K562 (cell line): ENCODE data around the gene MCM7. TPM values are rescaled to one million over a fixed set of nuclear protein-coding genes. Genes with fewer than 3 reads are reported as not detected.

Experiments used
- BACH1 ChIP-seq: fragments of 200-800 bp; sonication (Bioruptor generic); IDR thresholded peaks from 2 replicates; pipeline ENCODE4 v1.6.1; 2016; ENCODE audit warnings: missing genetic modification characterization, missing compliant biosample characterization
- KDM4B ChIP-seq, 2 experiments: fragments of 450-650 bp in 1 of 2; sonication (generic) in 1 of 2; IDR thresholded peaks; 2 replicates each; pipeline ENCODE4 v1.6.1; 2016 to 2017; ENCODE audit warnings: borderline replicate concordance in 2 of 2, antibody characterized with exemption in 1 of 2, low read depth in 1 of 2, mild to moderate bottlenecking in 1 of 2
- LARP7 ChIP-seq: fragments of 450-650 bp; IDR thresholded peaks from 2 replicates; pipeline ENCODE4 v1.6.1; 2016
- MXI1 ChIP-seq: IDR thresholded peaks from 2 replicates; pipeline ENCODE4 v1.6.1; 2011; ENCODE audit warnings: low read depth, mild to moderate bottlenecking, improper control_type of control experiment, low read length
- NCOA4 ChIP-seq: fragments of 450-650 bp; IDR thresholded peaks from 2 replicates; pipeline ENCODE4 v1.6.1; 2018; ENCODE audit warnings: mild to moderate bottlenecking; ENCODE audit not compliant: partially characterized antibody
- PURB ChIP-seq: sonication (generic); formaldehyde crosslinking; IDR thresholded peaks from 2 replicates; pipeline ENCODE4 v1.9.0; 2021; ENCODE audit warnings: low read depth, mild to moderate bottlenecking, missing genetic modification reagents
- SAFB2 ChIP-seq: fragments of 200-400 bp; formaldehyde crosslinking; IDR thresholded peaks from 2 replicates; pipeline ENCODE4 v1.6.1; 2018; ENCODE audit warnings: borderline replicate concordance, low read length, low read depth, moderate library complexity; ENCODE audit not compliant: severe bottlenecking
- SMAD1 ChIP-seq: fragments of 150-350 bp; IDR thresholded peaks from 2 replicates; pipeline ENCODE4 v1.6.1; 2014; ENCODE audit warnings: low read length, low read depth; ENCODE audit not compliant: partially characterized antibody
- SRF ChIP-seq, 2 experiments: fragments of 250-450, 450-650 bp in 1 of 2; sonication (Bioruptor Pico) in 1 of 2; sonication (generic) in 1 of 2; formaldehyde crosslinking; IDR thresholded peaks; 2 replicates each; pipeline versions ENCODE4 v1.5.0 to v1.5.1; 2020 to 2022; ENCODE audit warnings: mild to moderate bottlenecking in 1 of 2, missing genetic modification reagents in 1 of 2
- TFAM ChIP-seq: fragments of 250-450 bp; sonication (Bioruptor Pico); conservative IDR thresholded peaks from 2 replicates; pipeline ENCODE4 v1.5.0; 2021; ENCODE audit warnings: mild to moderate bottlenecking, moderate library complexity
- ZFP36 ChIP-seq: fragments of 150-350 bp; IDR thresholded peaks from 2 replicates; pipeline ENCODE4 v1.6.1; 2018; ENCODE audit warnings: low read length, low read depth; ENCODE audit not compliant: partially characterized antibody
- ZNF124 ChIP-seq: sonication (generic); formaldehyde crosslinking; IDR thresholded peaks from 2 replicates; pipeline ENCODE4 v1.8.1; 2022; ENCODE audit warnings: missing genetic modification reagents
- ZNF274 ChIP-seq: IDR thresholded peaks from 2 replicates; pipeline ENCODE4 v1.6.1; 2011; ENCODE audit warnings: low read depth, mild to moderate bottlenecking, low read length, moderate library complexity, borderline replicate concordance
- ZNF408 ChIP-seq: fragments of 250-450 bp; sonication (Bioruptor Pico); IDR thresholded peaks from 2 replicates; pipeline ENCODE4 v1.4.0; 2020; ENCODE audit warnings: low read depth, mild to moderate bottlenecking, moderate library complexity
- polyA plus RNA-seq, 8 experiments: library from polyadenylated mRNA; depleted of rRNA in 4 of 8; stranded (reverse) in 5 of 8; unstranded in 3 of 8; fragments of >200 nt; fragmentation: Nextera tagmentation in 2 of 8; fragmentation: Illumina TruSeq in 1 of 8; extraction: Ambion mirVana in 2 of 8; extraction: Trizol in 1 of 8; gene quantifications; 2 replicates each; pipeline versions ENCODE4 v1.2.1 to v1.2.3, GENCODE V29; 2011 to 2014; ENCODE audit warnings: inconsistent platforms in 1 of 8, missing spikeins in 1 of 8
- total RNA-seq, 7 experiments: library from RNA; depleted of rRNA in 6 of 7; stranded (reverse); fragments of >200 nt in 6 of 7; fragmentation: Illumina TruSeq in 2 of 7; extraction: Trizol in 2 of 7; gene quantifications; 2 replicates each; pipeline versions ENCODE4 v1.2.1 to v1.2.3, GENCODE V29; 2011 to 2021; ENCODE audit warnings: low replicate concordance in 1 of 7
- TF ChIP-seq, protein P1 (sequence below): fragments of 450-650 bp; IDR thresholded peaks from 2 replicates; pipeline ENCODE4 v1.6.1; 2016
- TF ChIP-seq, protein P2 (sequence below): fragments of 250-450 bp; sonication (Bioruptor Pico); IDR thresholded peaks from 2 replicates; pipeline ENCODE4 v1.5.0; 2021
- TF ChIP-seq, protein P3 (sequence below): sonication (generic); formaldehyde crosslinking; IDR thresholded peaks from 2 replicates; pipeline ENCODE4 v1.8.1; 2023; ENCODE audit warnings: mild to moderate bottlenecking, missing genetic modification reagents
- TF ChIP-seq, protein P4 (sequence below): fragments of 450-650 bp; IDR thresholded peaks from 2 replicates; pipeline ENCODE4 v1.6.1; 2016; ENCODE audit warnings: low read depth, mild to moderate bottlenecking, moderate library complexity
- TF ChIP-seq, protein P5 (sequence below): fragments of 250-450 bp; sonication (Bioruptor Pico); IDR thresholded peaks from 2 replicates; pipeline ENCODE4 v1.8.0; 2022; ENCODE audit warnings: inconsistent platforms

The MCM7 gene
- total and polyA plus RNA-seq, 9 of the 15 experiments (the other 6 are each of a cell fraction or from before 2014, with no cell fraction given): 329 to 856 (median 437) TPM

DNA sequence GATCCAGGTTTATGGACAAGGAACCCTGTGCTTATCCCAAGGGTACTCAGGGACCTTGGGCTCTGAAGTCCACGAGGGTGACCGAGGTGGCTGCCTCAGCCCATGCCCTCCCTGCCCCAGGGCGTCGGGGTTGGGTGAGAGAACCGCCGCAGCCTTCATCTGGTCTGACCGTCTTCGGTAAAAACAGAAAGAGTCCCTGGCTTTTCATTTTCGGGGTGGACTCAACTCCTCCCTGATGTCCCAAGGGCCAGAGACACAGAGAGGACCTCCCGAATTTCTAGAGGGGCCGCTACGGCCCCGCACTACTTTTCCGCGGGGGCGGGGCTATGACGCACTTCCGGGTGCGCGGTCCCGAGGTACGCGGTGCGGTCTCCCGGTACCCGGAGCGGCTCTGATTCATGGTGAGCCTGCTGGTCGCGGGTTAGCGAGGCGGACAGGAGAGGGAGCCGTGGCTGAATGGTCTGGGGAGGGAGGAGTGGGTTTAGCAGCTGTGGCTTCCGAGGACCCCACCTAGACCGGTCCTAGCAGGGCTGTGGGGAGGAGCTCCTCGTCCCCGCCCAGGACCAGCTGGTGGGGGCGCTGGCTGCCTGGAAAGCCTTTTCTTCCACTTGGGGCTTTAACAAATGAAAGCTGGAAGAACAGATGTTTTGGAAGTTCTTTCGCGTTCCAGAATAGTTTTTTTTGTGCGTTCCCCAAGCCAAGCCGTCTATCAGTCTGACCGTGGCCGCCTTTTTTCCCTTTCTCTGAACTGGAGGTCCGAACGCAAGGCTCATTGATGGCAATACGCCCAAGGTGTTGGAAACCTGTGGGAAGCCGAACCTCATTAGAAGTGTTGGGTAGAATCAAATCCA, 51.5 kb downstream of the MCM7 start, which contains the start of gene ZSCAN21 (continued):
- TF ChIP-seq SMAD1: no peak
- TF ChIP-seq LARP7: no peak
- 0 out of 4 replicates have a peak, but pooled peaks of 1 of the 2 experiments have one; percentile 29 for TF ChIP-seq SRF (CRISPR knock-in tag; IDR thresholded peaks at IDR 0.05)
- TF ChIP-seq, protein P1, sequence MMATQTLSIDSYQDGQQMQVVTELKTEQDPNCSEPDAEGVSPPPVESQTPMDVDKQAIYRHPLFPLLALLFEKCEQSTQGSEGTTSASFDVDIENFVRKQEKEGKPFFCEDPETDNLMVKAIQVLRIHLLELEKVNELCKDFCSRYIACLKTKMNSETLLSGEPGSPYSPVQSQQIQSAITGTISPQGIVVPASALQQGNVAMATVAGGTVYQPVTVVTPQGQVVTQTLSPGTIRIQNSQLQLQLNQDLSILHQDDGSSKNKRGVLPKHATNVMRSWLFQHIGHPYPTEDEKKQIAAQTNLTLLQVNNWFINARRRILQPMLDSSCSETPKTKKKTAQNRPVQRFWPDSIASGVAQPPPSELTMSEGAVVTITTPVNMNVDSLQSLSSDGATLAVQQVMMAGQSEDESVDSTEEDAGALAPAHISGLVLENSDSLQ: no peak
- TF ChIP-seq MXI1: peak; percentile 27; the same call in 1 of the 2 replicates
- TF ChIP-seq SAFB2: no peak
- no peak for TF ChIP-seq BACH1
- no peak for TF ChIP-seq NCOA4
- TF ChIP-seq, protein P2, sequence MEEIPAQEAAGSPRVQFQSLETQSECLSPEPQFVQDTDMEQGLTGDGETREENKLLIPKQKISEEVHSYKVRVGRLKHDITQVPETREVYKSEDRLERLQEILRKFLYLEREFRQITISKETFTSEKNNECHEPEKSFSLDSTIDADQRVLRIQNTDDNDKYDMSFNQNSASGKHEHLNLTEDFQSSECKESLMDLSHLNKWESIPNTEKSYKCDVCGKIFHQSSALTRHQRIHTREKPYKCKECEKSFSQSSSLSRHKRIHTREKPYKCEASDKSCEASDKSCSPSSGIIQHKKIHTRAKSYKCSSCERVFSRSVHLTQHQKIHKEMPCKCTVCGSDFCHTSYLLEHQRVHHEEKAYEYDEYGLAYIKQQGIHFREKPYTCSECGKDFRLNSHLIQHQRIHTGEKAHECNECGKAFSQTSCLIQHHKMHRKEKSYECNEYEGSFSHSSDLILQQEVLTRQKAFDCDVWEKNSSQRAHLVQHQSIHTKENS (CRISPR knock-in tag): no peak
- no peak for TF ChIP-seq ZFP36
- TF ChIP-seq ZNF124 (CRISPR knock-in tag): no peak
- no peak for TF ChIP-seq ZNF274
- TF ChIP-seq, protein P3, sequence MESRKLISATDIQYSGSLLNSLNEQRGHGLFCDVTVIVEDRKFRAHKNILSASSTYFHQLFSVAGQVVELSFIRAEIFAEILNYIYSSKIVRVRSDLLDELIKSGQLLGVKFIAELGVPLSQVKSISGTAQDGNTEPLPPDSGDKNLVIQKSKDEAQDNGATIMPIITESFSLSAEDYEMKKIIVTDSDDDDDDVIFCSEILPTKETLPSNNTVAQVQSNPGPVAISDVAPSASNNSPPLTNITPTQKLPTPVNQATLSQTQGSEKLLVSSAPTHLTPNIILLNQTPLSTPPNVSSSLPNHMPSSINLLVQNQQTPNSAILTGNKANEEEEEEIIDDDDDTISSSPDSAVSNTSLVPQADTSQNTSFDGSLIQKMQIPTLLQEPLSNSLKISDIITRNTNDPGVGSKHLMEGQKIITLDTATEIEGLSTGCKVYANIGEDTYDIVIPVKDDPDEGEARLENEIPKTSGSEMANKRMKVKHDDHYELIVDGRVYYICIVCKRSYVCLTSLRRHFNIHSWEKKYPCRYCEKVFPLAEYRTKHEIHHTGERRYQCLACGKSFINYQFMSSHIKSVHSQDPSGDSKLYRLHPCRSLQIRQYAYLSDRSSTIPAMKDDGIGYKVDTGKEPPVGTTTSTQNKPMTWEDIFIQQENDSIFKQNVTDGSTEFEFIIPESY: peak; percentile 83; the same call in 1 of the 2 replicates
- TF ChIP-seq KDM4B (IDR thresholded peaks at IDR 0.05; ENCODE audit: borderline replicate concordance in 2 of 2, low read depth in 1 of 2): peak in 1 of 2 experiments; percentile 48; a peak in 1 of 4 replicates
- no peak for TF ChIP-seq ZNF408 (CRISPR knock-in tag)
- TF ChIP-seq, protein P4, sequence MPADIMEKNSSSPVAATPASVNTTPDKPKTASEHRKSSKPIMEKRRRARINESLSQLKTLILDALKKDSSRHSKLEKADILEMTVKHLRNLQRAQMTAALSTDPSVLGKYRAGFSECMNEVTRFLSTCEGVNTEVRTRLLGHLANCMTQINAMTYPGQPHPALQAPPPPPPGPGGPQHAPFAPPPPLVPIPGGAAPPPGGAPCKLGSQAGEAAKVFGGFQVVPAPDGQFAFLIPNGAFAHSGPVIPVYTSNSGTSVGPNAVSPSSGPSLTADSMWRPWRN: no peak
- no peak for TF ChIP-seq PURB (CRISPR knock-in tag)
- TF ChIP-seq, protein P5, sequence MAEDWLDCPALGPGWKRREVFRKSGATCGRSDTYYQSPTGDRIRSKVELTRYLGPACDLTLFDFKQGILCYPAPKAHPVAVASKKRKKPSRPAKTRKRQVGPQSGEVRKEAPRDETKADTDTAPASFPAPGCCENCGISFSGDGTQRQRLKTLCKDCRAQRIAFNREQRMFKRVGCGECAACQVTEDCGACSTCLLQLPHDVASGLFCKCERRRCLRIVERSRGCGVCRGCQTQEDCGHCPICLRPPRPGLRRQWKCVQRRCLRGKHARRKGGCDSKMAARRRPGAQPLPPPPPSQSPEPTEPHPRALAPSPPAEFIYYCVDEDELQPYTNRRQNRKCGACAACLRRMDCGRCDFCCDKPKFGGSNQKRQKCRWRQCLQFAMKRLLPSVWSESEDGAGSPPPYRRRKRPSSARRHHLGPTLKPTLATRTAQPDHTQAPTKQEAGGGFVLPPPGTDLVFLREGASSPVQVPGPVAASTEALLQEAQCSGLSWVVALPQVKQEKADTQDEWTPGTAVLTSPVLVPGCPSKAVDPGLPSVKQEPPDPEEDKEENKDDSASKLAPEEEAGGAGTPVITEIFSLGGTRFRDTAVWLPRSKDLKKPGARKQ (CRISPR knock-in tag): no peak
- no peak for TF ChIP-seq TFAM (CRISPR knock-in tag)
